Activated naive CD4-positive, alpha-beta T cell treated with anti-CD3 and anti-CD28 coated beads, Interleukin-2, amount 10 ng/mL, durations not matched to agents 7 days and 5 days (primary cell): Measurements from ENCODE around the gene TREH.

Experiments
- CTCF ChIA-PET: fragments of 350-600 bp; sonication (Branson Sonifier 250); formaldehyde crosslinking; loops from one replicate; lab custom pipeline; 2021; ENCODE audit warnings: antibody characterized with exemption; lab: Charles Lee
- DNase-seq: peaks from one replicate; pipeline ENCODE4 v3.0.0-alpha.2; 2020
- H3K27ac Mint-ChIP-seq: one replicate; pipeline ENCODE4 v1.8.0; 2021; ENCODE audit warnings: mild to moderate bottlenecking, moderate library complexity, mixed read lengths
- H3K27me3 Mint-ChIP-seq: one replicate; pipeline ENCODE4 v1.8.0; 2021; ENCODE audit warnings: mild to moderate bottlenecking, mixed read lengths
- H3K36me3 Mint-ChIP-seq: one replicate; pipeline ENCODE4 v1.8.0; 2021; ENCODE audit warnings: mixed read lengths
- H3K4me1 Mint-ChIP-seq: one replicate; pipeline ENCODE4 v1.8.0; 2021; ENCODE audit warnings: mixed read lengths
- H3K4me3 Mint-ChIP-seq: one replicate; pipeline ENCODE4 v1.8.0; 2021; ENCODE audit warnings: mild to moderate bottlenecking, moderate library complexity, mixed read lengths
- H3K9me3 Mint-ChIP-seq: one replicate; pipeline ENCODE4 v1.8.0; 2021; ENCODE audit warnings: mixed read lengths

Gene TREH

GRCh38 chr11:118706546-118706825, 27.0 kb upstream of the TREH start:
- DNase-seq: no peak
- Mint-ChIP-seq H3K36me3 (no peaks in the 10 kb centered on the region), H3K27ac (no peak overlapping the region), H3K4me3 (no peak overlapping the region), H3K9me3 (no peaks in the 10 kb centered on the region), H3K27me3 (peaks cover 29% of the 10 kb centered on the region), H3K4me1 (peaks cover 29% of the 10 kb centered on the region)
- CTCF ChIA-PET: no interaction called here

- no peaks in the 10 kb centered on the region for H3K36me3 Mint-ChIP-seq
- DNase-seq: no peak
- no peaks in the 10 kb centered on the region for H3K9me3 Mint-ChIP-seq
- H3K4me3 Mint-ChIP-seq: no peak overlapping the region
- H3K4me1 Mint-ChIP-seq: peaks cover 29% of the 10 kb centered on the region
- peaks cover 29% of the 10 kb centered on the region for H3K27me3 Mint-ChIP-seq
- peak overlapping the region; percentile 85 for H3K27ac Mint-ChIP-seq
- CTCF ChIA-PET: interaction anchor here (0.7 to 1.6 kb wide), 2 partner anchors 9 to 17 kb away, joined by 3 to 10 read pairs; no protein-coding TSS in a partner anchor
Observed at GRCh38 chr11:118705791-118706545, 26.5 kb upstream of the TREH start.

- peaks cover 29% of the 10 kb centered on the region for H3K27me3 Mint-ChIP-seq
- H3K27ac Mint-ChIP-seq: peak overlapping the region; percentile 85
- peaks cover 3% of the 10 kb centered on the region for H3K9me3 Mint-ChIP-seq
- CTCF ChIA-PET: interaction anchor here (0.7 to 1.6 kb wide), 4 partner anchors 8 to 49 kb away, joined by 3 to 10 read pairs (median 5); no protein-coding TSS in a partner anchor
- H3K4me3 Mint-ChIP-seq: peak overlapping the region; percentile 1
- H3K36me3 Mint-ChIP-seq: peaks cover 3% of the 10 kb centered on the region
- H3K4me1 Mint-ChIP-seq: peaks cover 32% of the 10 kb centered on the region
- DNase-seq: peak; percentile 76
Observed at GRCh38 chr11:118705111-118705741, 25.8 kb upstream of the TREH start.

- H3K4me1 Mint-ChIP-seq: peaks cover 45% of the 10 kb centered on the region
- H3K27me3 Mint-ChIP-seq: peaks cover 25% of the 10 kb centered on the region
- H3K36me3 Mint-ChIP-seq: peaks cover 7% of the 10 kb centered on the region
- H3K9me3 Mint-ChIP-seq: peaks cover 8% of the 10 kb centered on the region
- H3K4me3 Mint-ChIP-seq: no peak overlapping the region
- no peak for DNase-seq
- CTCF ChIA-PET: no interaction called here
- H3K27ac Mint-ChIP-seq: no peak overlapping the region
Observed at GRCh38 chr11:118703563-118704106, 24.2 kb upstream of the TREH start.

- Mint-ChIP-seq H3K27ac (peak overlapping the region; percentile 96), H3K27me3 (peaks cover 3% of the 10 kb centered on the region), H3K9me3 (peaks cover 8% of the 10 kb centered on the region), H3K36me3 (peaks cover 7% of the 10 kb centered on the region), H3K4me1 (peaks cover 33% of the 10 kb centered on the region), H3K4me3 (peak overlapping the region; percentile 13)
- CTCF ChIA-PET: interaction anchor here (1.0 to 1.4 kb wide), 2 partner anchors 10 to 42 kb away, joined by 3 to 5 read pairs; no protein-coding TSS in a partner anchor
- peak; percentile 79 for DNase-seq
Observed at GRCh38 chr11:118699506-118700220, 20.2 kb upstream of the TREH start.

GRCh38 chr11:118697346-118697745, 17.9 kb upstream of the TREH start:
- Mint-ChIP-seq H3K4me3 (no peak overlapping the region), H3K4me1 (peaks cover 36% of the 10 kb centered on the region), H3K27ac (no peak overlapping the region), H3K36me3 (peaks cover 7% of the 10 kb centered on the region), H3K9me3 (peaks cover 11% of the 10 kb centered on the region), H3K27me3 (peaks cover 17% of the 10 kb centered on the region)
- DNase-seq: no peak
- CTCF ChIA-PET: interaction anchor here (0.6 to 1.4 kb wide), 2 partner anchors 7 to 8 kb away, joined by 3 to 6 read pairs; no protein-coding TSS in a partner anchor

GRCh38 chr11:118696673-118697226, 17.3 kb upstream of the TREH start:
- Mint-ChIP-seq H3K27ac (no peak overlapping the region), H3K4me1 (peaks cover 42% of the 10 kb centered on the region), H3K4me3 (no peak overlapping the region)

GRCh38 chr11:118694771-118695170, 15.3 kb upstream of the TREH start:
- H3K4me3 Mint-ChIP-seq: no peak overlapping the region
- no peak overlapping the region for H3K27ac Mint-ChIP-seq
- peaks cover 22% of the 10 kb centered on the region for H3K27me3 Mint-ChIP-seq
- peaks cover 3% of the 10 kb centered on the region for H3K9me3 Mint-ChIP-seq
- H3K4me1 Mint-ChIP-seq: peaks cover 51% of the 10 kb centered on the region
- H3K36me3 Mint-ChIP-seq: peaks cover 2% of the 10 kb centered on the region
- DNase-seq: no peak
- CTCF ChIA-PET: interaction anchor here (1.2 to 1.3 kb wide), 2 partner anchors 97 to 100 kb away, joined by 4 read pairs; partner anchors contain the start of gene DDX6

More at GRCh38 chr11:118696673-118697226, 17.3 kb upstream of the TREH start:
- peaks cover 11% of the 10 kb centered on the region for H3K9me3 Mint-ChIP-seq
- peaks cover 7% of the 10 kb centered on the region for H3K36me3 Mint-ChIP-seq
- H3K27me3 Mint-ChIP-seq: peaks cover 22% of the 10 kb centered on the region
- DNase-seq: no peak
- CTCF ChIA-PET: interaction anchor here (0.6 to 1.4 kb wide), 3 partner anchors 8 to 10 kb away, joined by 3 to 6 read pairs (median 4); no protein-coding TSS in a partner anchor

GRCh38 chr11:118694185-118694584, 14.7 kb upstream of the TREH start:
- Mint-ChIP-seq H3K36me3 (no peaks in the 10 kb centered on the region), H3K27ac (peak overlapping the region; percentile 28), H3K4me3 (no peak overlapping the region), H3K4me1 (peaks cover 46% of the 10 kb centered on the region), H3K9me3 (peaks cover 3% of the 10 kb centered on the region), H3K27me3 (peaks cover 22% of the 10 kb centered on the region)
- CTCF ChIA-PET: interaction anchor here (1.2 to 1.3 kb wide), 2 partner anchors 100 to 212 kb away, joined by 3 to 4 read pairs; no protein-coding TSS in a partner anchor
- DNase-seq: no peak

- peaks cover 51% of the 10 kb centered on the region for H3K4me1 Mint-ChIP-seq
Observed at GRCh38 chr11:118691926-118692830, 12.7 kb upstream of the TREH start.

GRCh38 chr11:118690553-118691304, 11.3 kb upstream of the TREH start:
- Mint-ChIP-seq H3K27me3 (peaks cover 34% of the 10 kb centered on the region), H3K4me3 (no peak overlapping the region), H3K9me3 (peaks cover 3% of the 10 kb centered on the region), H3K27ac (peak overlapping the region; percentile 55), H3K4me1 (peaks cover 51% of the 10 kb centered on the region), H3K36me3 (no peaks in the 10 kb centered on the region)
- CTCF ChIA-PET: interaction anchor here (0.8 to 2.5 kb wide), 20 partner anchors 17 to 631 kb away, joined by 3 to 16 read pairs (median 4); partner anchors contain the start of gene UPK2
- DNase-seq: peak; percentile 28

More at GRCh38 chr11:118691926-118692830, 12.7 kb upstream of the TREH start:
- Mint-ChIP-seq H3K27ac (peak overlapping the region; percentile 20), H3K4me3 (no peak overlapping the region), H3K27me3 (peaks cover 28% of the 10 kb centered on the region), H3K36me3 (no peaks in the 10 kb centered on the region), H3K9me3 (peaks cover 3% of the 10 kb centered on the region)
- DNase-seq: peak; percentile 65
- CTCF ChIA-PET: interaction anchor here (1.0 to 1.5 kb wide), 2 partner anchors 9 to 265 kb away, joined by 4 read pairs; no protein-coding TSS in a partner anchor
